Neural progenitor cell (in vitro differentiated cells): ENCODE measurements around the gene ODAD2.

ENCODE experiments used
- CTCF ChIP-seq: fragments of 200-600 bp; sonication (generic); IDR thresholded peaks from 2 replicates; pipeline ENCODE4 v1.5.1; 2017; ENCODE audit warnings: antibody characterized with exemption, mild to moderate bottlenecking
- EZH2 ChIP-seq: fragments of 200-600 bp; sonication (generic); IDR thresholded peaks from 2 replicates; pipeline ENCODE4 v1.6.1; 2017; ENCODE audit warnings: antibody characterized with exemption, mild to moderate bottlenecking, moderate library complexity
- EZH2phosphoT487 ChIP-seq: fragments of 200-600 bp; sonication (generic); IDR thresholded peaks from 2 replicates; pipeline ENCODE4 v1.6.1; 2017; ENCODE audit warnings: antibody characterized with exemption

GRCh38 chr10:27816320-27816719 is 182.6 kb downstream of the ODAD2 start:
- TF ChIP-seq CTCF (no peak), EZH2 (no peak), EZH2phosphoT487 (no peak)
